Loucy (cell line): ENCODE results near the gene NDE1.

Source experiments
- EZH2phosphoT487 ChIP-seq: fragments of 200-600 bp; IDR thresholded peaks from 2 replicates; pipeline ENCODE4 v1.6.1; 2018; ENCODE audit warnings: antibody characterized with exemption, mild to moderate bottlenecking, moderate library complexity, borderline replicate concordance
- TF ChIP-seq, protein P1 (sequence below): fragments of 200-600 bp; sonication (generic); conservative IDR thresholded peaks from 2 replicates; pipeline ENCODE4 v1.5.1; 2014; ENCODE audit warnings: mild to moderate bottlenecking, antibody characterized with exemption, low read length

GRCh38 chr16:15725641-15726240 is 75.7 kb downstream of the NDE1 start:
- TF ChIP-seq, protein P1, sequence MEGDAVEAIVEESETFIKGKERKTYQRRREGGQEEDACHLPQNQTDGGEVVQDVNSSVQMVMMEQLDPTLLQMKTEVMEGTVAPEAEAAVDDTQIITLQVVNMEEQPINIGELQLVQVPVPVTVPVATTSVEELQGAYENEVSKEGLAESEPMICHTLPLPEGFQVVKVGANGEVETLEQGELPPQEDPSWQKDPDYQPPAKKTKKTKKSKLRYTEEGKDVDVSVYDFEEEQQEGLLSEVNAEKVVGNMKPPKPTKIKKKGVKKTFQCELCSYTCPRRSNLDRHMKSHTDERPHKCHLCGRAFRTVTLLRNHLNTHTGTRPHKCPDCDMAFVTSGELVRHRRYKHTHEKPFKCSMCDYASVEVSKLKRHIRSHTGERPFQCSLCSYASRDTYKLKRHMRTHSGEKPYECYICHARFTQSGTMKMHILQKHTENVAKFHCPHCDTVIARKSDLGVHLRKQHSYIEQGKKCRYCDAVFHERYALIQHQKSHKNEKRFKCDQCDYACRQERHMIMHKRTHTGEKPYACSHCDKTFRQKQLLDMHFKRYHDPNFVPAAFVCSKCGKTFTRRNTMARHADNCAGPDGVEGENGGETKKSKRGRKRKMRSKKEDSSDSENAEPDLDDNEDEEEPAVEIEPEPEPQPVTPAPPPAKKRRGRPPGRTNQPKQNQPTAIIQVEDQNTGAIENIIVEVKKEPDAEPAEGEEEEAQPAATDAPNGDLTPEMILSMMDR: no peak
- TF ChIP-seq EZH2phosphoT487: no peak
